ENCODE data around the gene ZNF506.
"Not testable (repeated sequence)": the region's sequence is repeated elsewhere in the genome, so short reads cannot be mapped to it uniquely, and the experiment has no call there.

Gene ZNF506
- 87.1 reads per million, percentile 80 among the genes with 10 or more reads in this experiment for total RNA-seq

GRCh38 chr19:19821366-19821951 lies at the start of gene ZNF506:
ZNF506 (minus strand) TSS chr19:19821750; CDS start chr19:19821603, 147 bp downstream.
- DNase-seq, result peak; percentile 97

GRCh38 chr19:19870086-19870485 lies 48.5 kb upstream of the ZNF506 start:
- DNase-seq, result not testable (repeated sequence)

DNA sequence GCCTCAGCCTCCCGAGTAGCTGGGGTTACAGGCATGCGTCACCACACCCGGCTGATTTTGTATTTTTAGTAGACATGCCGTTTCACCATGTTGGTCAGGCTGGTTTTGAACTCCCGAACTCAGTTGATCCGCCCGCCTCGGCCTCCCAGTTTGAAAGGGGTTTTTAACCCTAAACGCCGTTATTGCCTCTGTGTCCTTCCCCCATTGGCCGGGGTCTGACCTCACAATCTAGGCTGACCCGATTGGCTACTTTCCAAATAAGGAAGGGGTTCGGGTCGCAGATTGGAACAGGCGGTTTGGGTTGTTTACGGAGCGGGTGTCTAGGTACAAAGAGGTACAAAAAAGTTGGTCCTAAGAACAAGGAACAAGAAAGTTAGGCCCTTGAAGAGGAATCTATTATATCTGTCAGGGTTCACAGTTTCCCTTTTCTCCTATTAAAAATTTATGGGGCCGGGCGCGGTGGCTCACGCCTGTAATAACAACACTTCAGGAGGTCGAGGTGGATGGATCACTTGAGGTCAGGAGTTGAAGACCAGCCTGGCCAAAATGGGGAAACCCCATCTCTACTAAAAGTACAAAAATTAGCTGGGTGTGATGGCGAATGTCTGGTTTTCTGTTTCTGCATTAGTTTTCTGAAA lies 45.2 kb upstream of the ZNF506 start:
- DNase-seq, result peak; percentile 39

DNA sequence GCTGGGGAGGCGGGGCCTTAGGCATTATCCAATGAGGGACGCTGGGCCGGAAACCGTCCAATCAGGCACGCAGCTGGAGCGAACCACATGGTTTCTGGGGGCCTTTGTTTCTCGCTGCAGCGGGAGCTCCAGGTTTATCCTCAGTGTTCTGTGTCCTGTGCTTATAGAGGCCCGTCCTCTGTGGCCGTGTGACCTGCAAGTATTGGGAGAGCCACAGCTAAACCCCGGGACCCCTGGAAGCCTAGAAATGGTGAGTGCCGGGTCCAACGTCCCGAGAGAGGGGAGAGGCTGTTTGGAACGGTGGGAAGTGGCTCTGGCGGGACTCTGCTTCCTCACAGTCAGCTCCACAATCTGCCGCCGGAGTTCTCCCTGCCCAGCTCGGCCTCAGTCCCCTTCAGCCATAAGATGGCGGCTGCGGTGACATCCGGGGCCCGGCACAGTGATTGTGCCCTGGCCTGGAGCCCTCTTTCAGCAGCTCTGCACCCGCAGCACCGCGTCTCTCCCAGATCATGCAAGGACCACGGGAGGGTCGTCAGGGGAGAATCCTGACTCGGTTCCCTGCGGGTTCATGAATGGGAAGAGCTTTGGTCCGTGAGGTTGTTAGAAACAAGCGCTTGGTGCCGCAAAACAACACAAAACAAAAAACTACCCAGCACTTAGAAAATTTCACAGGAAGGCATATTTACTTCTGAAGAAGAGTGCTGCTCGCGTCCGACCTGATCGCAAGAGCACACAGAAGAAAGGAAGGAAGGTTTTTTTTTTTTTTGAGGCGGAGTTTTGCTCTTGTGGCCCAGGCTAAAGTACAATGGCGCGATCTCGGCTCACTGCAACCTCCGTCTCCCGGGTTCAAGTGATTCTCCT lies 44.4 kb upstream of the ZNF506 start, which contains the start of gene ZNF253:
ZNF253 (plus strand) TSS at position 133 of the 861 bp plus-strand sequence; CDS start at position 248, 115 bp downstream.
- DNase-seq, result peak; percentile 93

GRCh38 chr19:19860756-19861390 lies 39.3 kb upstream of the ZNF506 start:
- peak; percentile 61 for DNase-seq

DNA sequence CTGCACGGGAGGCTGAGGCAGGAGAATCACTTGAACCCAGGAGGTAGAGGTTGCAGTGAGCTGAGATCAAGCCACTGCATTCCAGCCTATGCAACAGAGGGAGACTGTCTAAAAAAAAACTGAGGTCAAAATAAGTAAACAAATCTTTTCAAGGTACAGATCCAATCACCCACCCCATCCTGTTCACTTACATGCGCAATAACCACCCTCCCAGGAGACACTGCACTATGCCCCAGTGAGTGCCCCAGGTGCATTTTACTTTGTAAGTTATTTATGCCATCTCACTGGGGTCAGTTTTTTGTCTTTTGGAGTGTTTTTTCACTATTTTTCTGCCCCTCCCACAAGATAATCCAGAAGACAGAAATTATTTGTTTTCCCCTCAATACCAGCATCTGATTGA lies 37.2 kb upstream of the ZNF506 start:
- no peak for DNase-seq

- not testable (repeated sequence) for DNase-seq
Observed at GRCh38 chr19:19851740-19852139, 30.2 kb upstream of the ZNF506 start.

DNA sequence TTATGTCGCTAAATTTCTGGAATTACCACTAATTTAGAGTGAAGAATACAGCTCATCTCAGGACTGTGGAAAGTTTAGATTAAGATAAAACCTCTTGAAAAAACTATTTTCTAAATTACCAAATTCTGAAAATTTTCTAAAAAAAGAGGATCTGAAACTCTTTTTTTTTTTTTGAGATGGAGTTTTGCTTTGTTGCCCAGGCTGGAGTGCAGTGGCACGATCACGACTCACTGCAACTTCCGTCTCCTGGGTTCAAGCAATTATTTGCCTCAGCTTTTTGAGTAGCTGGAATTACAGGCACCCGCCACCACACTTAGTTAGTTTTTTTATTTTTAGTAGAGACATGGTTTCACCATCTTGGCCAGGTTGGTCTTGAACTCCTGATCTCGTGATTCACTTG lies 27.5 kb upstream of the ZNF506 start:
- no peak for DNase-seq

GRCh38 chr19:19847781-19848180 lies 26.2 kb upstream of the ZNF506 start:
- DNase-seq, result no peak

GRCh38 chr19:19835560-19836038 lies 14.0 kb upstream of the ZNF506 start:
- no peak for DNase-seq

GRCh38 chr19:19826875-19827274 lies 5.3 kb upstream of the ZNF506 start:
- no peak for DNase-seq

DNA sequence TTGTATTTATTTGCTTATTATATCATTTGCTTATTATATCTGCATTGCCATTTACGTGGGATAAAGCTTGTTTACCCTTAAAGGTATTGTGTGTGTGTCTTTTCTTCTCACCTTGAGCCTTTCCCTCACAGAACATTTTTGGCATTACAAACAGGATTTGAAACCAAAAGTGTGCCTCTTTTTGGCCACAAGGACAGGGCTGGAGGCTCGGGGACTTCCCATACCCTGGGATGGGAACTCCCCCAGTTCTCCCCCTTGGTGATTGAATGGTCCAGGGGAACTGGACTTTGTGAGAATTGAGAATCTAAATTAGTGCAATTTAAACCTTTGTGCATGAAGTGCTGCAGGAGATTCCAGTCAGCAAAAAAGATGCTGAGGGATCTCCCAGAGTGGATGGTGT lies 2.4 kb upstream of the ZNF506 start:
- DNase-seq, result no peak

DNA sequence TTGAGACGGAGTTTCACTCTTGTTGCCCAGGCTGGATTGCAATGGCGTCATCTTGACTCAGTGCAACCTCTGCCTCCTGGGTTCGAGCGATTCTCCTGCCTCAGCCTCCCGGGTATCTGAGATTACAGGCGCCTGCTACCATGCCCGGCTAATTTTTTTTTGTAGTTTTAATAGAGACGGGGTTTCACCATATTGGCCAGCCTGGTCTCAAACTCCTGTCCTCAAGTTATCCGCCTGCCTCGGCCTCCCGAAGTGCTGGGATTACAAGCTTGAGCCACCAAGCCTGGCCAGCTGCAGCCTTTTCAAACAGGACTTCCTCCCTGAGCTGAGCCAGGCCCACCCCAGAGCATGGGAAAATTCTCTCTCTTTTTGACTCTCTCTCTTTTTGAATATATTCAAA lies 426 bp upstream of the ZNF506 start:
- not testable (repeated sequence) for DNase-seq

DNA sequence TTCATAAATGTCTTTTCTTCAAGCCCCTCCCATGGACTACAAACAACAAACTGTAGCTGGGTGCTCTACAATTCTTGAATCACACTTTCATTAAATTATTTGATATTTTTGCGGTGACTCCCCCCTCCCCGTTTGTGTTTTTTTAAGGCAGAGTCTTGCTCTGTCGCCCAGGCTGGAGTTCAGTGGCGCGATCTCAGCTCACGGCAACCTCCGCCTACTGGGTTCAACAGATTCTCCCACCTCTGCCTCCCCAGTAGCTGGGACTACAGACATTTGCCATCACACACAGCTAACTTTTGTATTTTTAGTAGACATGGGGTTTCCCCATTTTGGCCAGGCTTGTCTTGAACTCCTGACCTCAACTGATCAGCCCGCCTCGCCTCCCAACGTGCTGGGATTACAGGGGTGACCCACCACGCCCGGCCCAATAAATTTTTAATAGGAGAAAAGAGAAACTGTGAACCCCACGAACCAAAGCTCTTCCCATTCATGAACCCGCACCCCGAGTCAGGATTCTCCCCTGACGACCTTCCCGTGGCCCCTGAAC lies 703 bp downstream of the ZNF506 start:
- DNase-seq, result peak; percentile 6

GRCh38 chr19:19817357-19817756 lies 4.2 kb downstream of the ZNF506 start:
- DNase-seq, result peak; percentile 62

GRCh38 chr19:19816679-19817078 lies 4.9 kb downstream of the ZNF506 start:
- DNase-seq, result no peak

DNA sequence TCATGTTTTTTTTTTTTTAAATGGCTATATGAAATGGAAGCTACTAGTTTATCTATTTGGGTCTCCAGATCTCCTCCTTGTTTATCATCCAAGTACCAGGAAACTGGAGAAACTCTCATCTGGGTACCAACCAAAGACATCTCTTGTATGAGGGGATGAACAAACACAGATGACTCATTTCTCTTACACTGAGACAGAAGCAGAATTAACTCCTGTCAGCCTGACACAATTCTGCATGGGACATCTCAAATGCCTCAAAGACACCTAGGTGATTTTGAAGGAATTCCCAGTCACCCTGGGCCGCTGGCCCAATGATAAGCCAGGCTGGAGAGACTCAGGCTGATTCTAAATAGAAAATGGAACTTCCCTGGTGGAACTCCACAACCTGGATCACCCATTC lies 9.6 kb downstream of the ZNF506 start:
- not testable (repeated sequence) for DNase-seq

DNA sequence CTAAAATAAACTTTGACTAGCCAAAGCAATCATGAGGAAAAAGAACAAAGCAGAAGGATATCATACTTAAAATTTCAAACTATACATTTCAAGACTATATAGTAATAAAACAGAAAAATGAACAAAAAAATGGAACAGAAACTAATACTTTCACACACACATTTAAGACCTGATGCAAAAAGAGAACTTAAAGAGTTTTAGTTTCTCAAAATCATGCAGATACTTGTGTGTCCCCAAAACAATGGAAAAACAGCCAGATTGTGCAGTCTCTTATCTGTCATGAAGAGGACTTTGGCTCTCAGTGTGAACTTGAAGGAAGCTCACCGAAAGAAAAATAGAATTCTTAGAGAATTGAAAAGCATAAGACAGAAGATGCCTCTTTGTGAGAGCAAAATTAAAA lies 16.1 kb downstream of the ZNF506 start:
- no peak for DNase-seq

- DNase-seq, result no peak
Observed at GRCh38 chr19:19788015-19788414, 33.5 kb downstream of the ZNF506 start.

GRCh38 chr19:19785476-19785875 lies 36.1 kb downstream of the ZNF506 start:
- DNase-seq, result not testable (repeated sequence)

DNA sequence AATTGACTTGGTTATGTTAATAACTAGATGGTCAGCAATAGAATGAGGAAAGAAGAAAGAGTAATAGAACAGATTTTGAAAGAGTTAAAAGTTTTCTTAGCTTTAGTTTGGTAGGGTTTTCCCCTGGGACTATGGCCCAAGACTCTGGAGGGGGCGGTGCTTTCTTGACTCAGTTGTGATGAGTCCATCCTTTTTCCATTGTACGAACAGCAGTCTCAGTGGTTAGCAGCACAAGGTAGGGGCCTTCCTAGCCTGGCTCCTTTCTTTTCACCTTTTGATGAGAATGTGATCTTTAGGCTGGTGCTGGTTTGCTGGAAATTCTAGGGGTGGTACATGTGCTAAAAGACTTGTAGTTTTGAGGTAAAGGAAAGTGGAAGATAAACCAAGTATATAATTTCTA lies 38.8 kb downstream of the ZNF506 start:
- no peak for DNase-seq

- not testable (repeated sequence) for DNase-seq
Observed at GRCh38 chr19:19781791-19782190, 39.8 kb downstream of the ZNF506 start.

- DNase-seq, result no peak
Observed at GRCh38 chr19:19778666-19779065, 42.9 kb downstream of the ZNF506 start.

All from effector CD4-positive, alpha-beta T cell (primary cell).